Upper lobe of left lung (tissue), 6 donors: ENCODE data around the gene DPCD. TPM values are rescaled to one million over a fixed set of nuclear protein-coding genes. Genes with fewer than 3 reads are reported as not detected.

Experiments used
- ATAC-seq, 2 donors: fragments of 200-7000 bp; cut with Tn5 transposase; one replicate each; pipeline ENCODE4 v1.9.1; 2022; ENCODE audit warnings: mild to moderate bottlenecking in 2 of 2, moderate library complexity in 2 of 2; ENCODE audit not compliant: low FRiP score in 2 of 2
- DNase-seq, 2 donors: peaks; one replicate each; pipeline ENCODE4 v3.0.0-alpha.2; 2019 to 2020
- H3K27ac ChIP-seq, 4 donors: fragments of 200-600 bp; sonication (generic); one replicate each; pipeline ENCODE4 v1.5.1; 2016 to 2019
- H3K27me3 ChIP-seq, 4 donors: fragments of 200-600 bp; sonication (generic); one replicate each; pipeline ENCODE4 v1.5.1; 2017 to 2019
- H3K36me3 ChIP-seq, 4 donors: fragments of 200-600 bp; sonication (generic); one replicate each; pipeline ENCODE4 v1.5.1; 2016 to 2019
- H3K4me1 ChIP-seq, 4 donors: fragments of 200-600 bp; sonication (generic); one replicate each; pipeline ENCODE4 v1.5.1; 2018 to 2019
- H3K4me3 ChIP-seq, 4 donors: fragments of 200-600 bp; sonication (generic); one replicate each; pipeline ENCODE4 v1.5.1; 2017 to 2019; ENCODE audit warnings: mild to moderate bottlenecking in 2 of 4, moderate library complexity in 1 of 4
- H3K9me3 ChIP-seq, 4 donors: fragments of 200-600 bp; sonication (generic); one replicate each; pipeline ENCODE4 v1.5.1; 2018 to 2019
- CTCF ChIP-seq, 6 experiments: fragments of 450-650 bp in 4 of 6; fragments of 200-600 bp in 2 of 6; sonication (generic) in 2 of 6; IDR thresholded peaks; one replicate each; pipeline ENCODE4 v1.5.1; 2016 to 2019; ENCODE audit warnings: antibody characterized with exemption in 6 of 6
- EP300 ChIP-seq, 4 donors: sonication (generic); formaldehyde crosslinking; IDR thresholded peaks; one replicate each; pipeline ENCODE4 v1.5.1; 2017; ENCODE audit warnings: antibody characterized with exemption in 4 of 4, control low read depth in 2 of 4
- POLR2A ChIP-seq, 4 donors: fragments of 450-650 bp; IDR thresholded peaks; one replicate each; pipeline ENCODE4 v1.5.1; 2016 to 2017; ENCODE audit warnings: antibody characterized with exemption in 4 of 4, mild to moderate bottlenecking in 2 of 4
- POLR2AphosphoS5 ChIP-seq, 2 donors: sonication (generic); formaldehyde crosslinking; IDR thresholded peaks; one replicate each; pipeline ENCODE4 v1.5.1; 2017; ENCODE audit warnings: antibody characterized with exemption in 2 of 2
- WGBS, 2 donors: methylation state at CpG; one replicate each; pipeline ENCODE4 v1.1.5; 2017 to 2018; 5-methylcytosine and 5-hydroxymethylcytosine counted together
- total RNA-seq, 6 donors: library from RNA; depleted of rRNA in 4 of 6; stranded (reverse); fragments of >200 nt in 4 of 6; gene quantifications; one replicate each; pipeline versions ENCODE4 v1.1.0 to v1.2.1, GENCODE V29; 2016 to 2021
- donor health status: DM: no; HTN: no; CAD: no; lungs with moderate emphysema.
- donor health status: DM: no; HTN: yes; CAD: no; lungs with severe emphysema.

The DPCD gene
- total RNA-seq, 6 donors from 2014 or later: 3.7 to 36.2 (median 15.1) TPM

DNA sequence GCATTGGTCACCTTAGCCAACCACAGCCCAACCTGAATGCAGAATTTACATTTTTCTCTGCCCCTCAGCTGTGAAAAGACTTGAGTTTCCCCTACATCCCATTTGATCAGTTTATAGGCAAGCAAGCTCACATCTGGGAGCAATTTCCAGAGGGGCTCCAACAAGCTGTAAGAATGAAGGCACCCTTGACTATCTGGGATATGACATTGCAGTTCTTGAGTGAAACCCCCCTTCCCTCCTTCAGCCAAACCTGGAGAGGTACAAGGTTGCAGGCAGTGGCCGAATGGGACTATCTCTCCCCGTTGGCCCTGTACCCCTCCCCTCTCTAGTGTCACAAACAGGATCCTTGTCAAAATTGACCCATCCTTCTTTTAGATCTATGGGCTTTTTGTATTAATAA is 30.6 kb upstream of the DPCD start:
- ATAC-seq: no peak
- 87 to 93% methylated on average over 2 of the region's 2 CpGs for WGBS, 2 donors

GRCh38 chr10:101558204-101558603 is 29.9 kb upstream of the DPCD start:
- no peak overlapping the region for H3K27ac ChIP-seq
- 31 to 52% methylated on average over 2 of the region's 2 CpGs for WGBS, 2 donors
- TF ChIP-seq EP300 (IDR thresholded peaks at IDR 0.05) (no peak), POLR2AphosphoS5 (IDR thresholded peaks at IDR 0.05) (no peak), POLR2A (IDR thresholded peaks at IDR 0.05) (no peak), CTCF (IDR thresholded peaks at IDR 0.05) (no peak)
- peaks cover 0 to 7% (median 0%) of the 10 kb centered on the region in 4 donors for H3K4me1 ChIP-seq
- no peaks in the 10 kb centered on the region for H3K9me3 ChIP-seq
- H3K4me3 ChIP-seq: no peak overlapping the region
- H3K27me3 ChIP-seq: no peaks in the 10 kb centered on the region
- no peak for DNase-seq
- ATAC-seq: no peak
- peaks cover 0 to 15% (median 2%) of the 10 kb centered on the region in 4 donors for H3K36me3 ChIP-seq

More for the DNA sequence above, 30.6 kb upstream of the DPCD start:
- peaks cover 0 to 22% (median 7%) of the 10 kb centered on the region in 4 donors for H3K36me3 ChIP-seq
- H3K4me1 ChIP-seq: peaks cover 0 to 7% (median 0%) of the 10 kb centered on the region in 4 donors
- TF ChIP-seq EP300 (IDR thresholded peaks at IDR 0.05) (no peak), POLR2AphosphoS5 (IDR thresholded peaks at IDR 0.05) (no peak), CTCF (IDR thresholded peaks at IDR 0.05) (no peak), POLR2A (IDR thresholded peaks at IDR 0.05) (no peak)
- no peak for DNase-seq
- H3K27ac ChIP-seq: no peak overlapping the region
- H3K4me3 ChIP-seq: no peak overlapping the region
- no peaks in the 10 kb centered on the region for H3K9me3 ChIP-seq
- H3K27me3 ChIP-seq: no peaks in the 10 kb centered on the region

- no peak for ATAC-seq
- TF ChIP-seq EP300 (IDR thresholded peaks at IDR 0.05) (no peak), POLR2A (IDR thresholded peaks at IDR 0.05) (no peak), CTCF (IDR thresholded peaks at IDR 0.05) (no peak), POLR2AphosphoS5 (IDR thresholded peaks at IDR 0.05) (no peak)
These were observed 29.2 kb upstream of the DPCD start for GRCh38 chr10:101558671-101559595.

GRCh38 chr10:101559596-101560297 is 28.4 kb upstream of the DPCD start:
- ATAC-seq (no peak), DNase-seq (no peak)
- TF ChIP-seq CTCF (IDR thresholded peaks at IDR 0.05) (no peak), POLR2A (IDR thresholded peaks at IDR 0.05) (no peak), EP300 (IDR thresholded peaks at IDR 0.05) (no peak), POLR2AphosphoS5 (IDR thresholded peaks at IDR 0.05) (no peak)
- Histone ChIP-seq H3K9me3 (no peaks in the 10 kb centered on the region), H3K4me1 (peaks cover 0 to 7% (median 0%) of the 10 kb centered on the region in 4 donors), H3K27ac (no peak overlapping the region), H3K36me3 (no peaks in the 10 kb centered on the region), H3K27me3 (no peaks in the 10 kb centered on the region), H3K4me3 (no peak overlapping the region)
- 85 to 87% methylated on average over 7 to 12 of the region's 12 CpGs for WGBS, 2 donors

More at GRCh38 chr10:101558671-101559595, 29.2 kb upstream of the DPCD start:
- peaks cover 0 to 8% (median 0%) of the 10 kb centered on the region in 4 donors for H3K36me3 ChIP-seq
- DNase-seq: no peak
- 72 to 77% methylated on average over 6 to 18 of the region's 18 CpGs for WGBS, 2 donors
- H3K4me1 ChIP-seq: peaks cover 0 to 7% (median 0%) of the 10 kb centered on the region in 4 donors
- H3K27me3 ChIP-seq: no peaks in the 10 kb centered on the region
- H3K4me3 ChIP-seq: no peak overlapping the region
- no peaks in the 10 kb centered on the region for H3K9me3 ChIP-seq
- no peak overlapping the region for H3K27ac ChIP-seq
